Smooth muscle cell of bladder (primary cell): Measurements from ENCODE around the gene CCDC80. TPM values are rescaled to one million over a fixed set of nuclear protein-coding genes. Genes with fewer than 3 reads are reported as not detected.

Experiments
- total RNA-seq: library from RNA; depleted of rRNA; stranded (reverse); fragments of >200 nt; gene quantifications from 2 replicates; pipeline ENCODE4 v1.2.3, GENCODE V29; 2014

CCDC80 gene
- total RNA-seq = 393 and 1,612 TPM in 2 replicates

GRCh38 chr3:112640930-112641801 is at the start of gene CCDC80:
CCDC80 (minus strand) TSS chr3:112641143; CDS start chr3:112639905, 1,238 bp downstream.

GRCh38 chr3:112561734-112562529 is 79.0 kb downstream of the CCDC80 start, which contains the start of the genes ATG3 and SLC35A5:
ATG3 (minus strand) TSS chr3:112561962; CDS start chr3:112561528, 434 bp downstream.
SLC35A5 (plus strand) TSS chr3:112562045; CDS start chr3:112563404, 1,359 bp downstream.

Other genes with a start within 250 kb of the CCDC80 start
- gene BTLA, start 141.7 kb downstream of the CCDC80 start, total RNA-seq = under 0.01 TPM in 1 of 2 replicates, not detected in the other
- 68.3 and 72.5 TPM in 2 replicates for gene ATG3, start 79.2 kb downstream of the CCDC80 start, total RNA-seq
- 19.6 and 24.7 TPM in 2 replicates for gene SLC35A5, start 79.1 kb downstream of the CCDC80 start, total RNA-seq
- gene CD200R1L, start 205.7 kb upstream of the CCDC80 start, total RNA-seq = under 0.01 and 0.09 TPM in 2 replicates